ENCODE results near the gene KIF2B. TPM values are rescaled to one million over a fixed set of nuclear protein-coding genes. Genes with fewer than 3 reads are reported as not detected.
"Not testable (repeated sequence)": the region's sequence is repeated elsewhere in the genome, so short reads cannot be mapped to it uniquely, and the experiment has no call there.

The KIF2B gene
- total RNA-seq, 4 donors from 2014 or later, result not detected

GRCh38 chr17:53807286-53807685, 15.4 kb upstream of the KIF2B start:
- Histone ChIP-seq H3K4me3 (no peak overlapping the region), H3K9me3 (no peaks in the 10 kb centered on the region), H3K4me1 (no peaks in the 10 kb centered on the region), H3K36me3 (no peaks in the 10 kb centered on the region), H3K27ac (no peak overlapping the region), H3K27me3 (no peaks in the 10 kb centered on the region)
- TF ChIP-seq CTCF (IDR thresholded peaks at IDR 0.05) (no peak), POLR2A (IDR thresholded peaks at IDR 0.05) (no peak)
- intact Hi-C loops (cut with DNase I; ENCODE audit: low total_unique reads), result no loop called here
- no peak for DNase-seq

- DNase-seq, result no peak
- Histone ChIP-seq H3K9me3 (no peaks in the 10 kb centered on the region), H3K27ac (no peak overlapping the region), H3K4me1 (no peaks in the 10 kb centered on the region), H3K4me3 (no peak overlapping the region), H3K36me3 (no peaks in the 10 kb centered on the region), H3K27me3 (no peaks in the 10 kb centered on the region)
- no peak for TF ChIP-seq POLR2A (IDR thresholded peaks at IDR 0.05)
- TF ChIP-seq CTCF (IDR thresholded peaks at IDR 0.05), result no peak
- intact Hi-C loops (cut with DNase I; ENCODE audit: low total_unique reads), result no loop called here
These were observed 4.5 kb upstream of the KIF2B start for GRCh38 chr17:53818271-53818670.

GRCh38 chr17:53818929-53819328, 3.8 kb upstream of the KIF2B start:
- no peak overlapping the region for H3K4me3 ChIP-seq
- TF ChIP-seq POLR2A (IDR thresholded peaks at IDR 0.05), result no peak
- TF ChIP-seq CTCF (IDR thresholded peaks at IDR 0.05), result no peak
- no peak overlapping the region for H3K27ac ChIP-seq
- no peaks in the 10 kb centered on the region for H3K9me3 ChIP-seq
- no peaks in the 10 kb centered on the region for H3K27me3 ChIP-seq
- H3K36me3 ChIP-seq, result no peaks in the 10 kb centered on the region
- DNase-seq, result no peak
- H3K4me1 ChIP-seq, result no peaks in the 10 kb centered on the region
- intact Hi-C loops (cut with DNase I; ENCODE audit: low total_unique reads), result no loop called here

- H3K27ac ChIP-seq, result no peak overlapping the region
- no peak overlapping the region for H3K4me3 ChIP-seq
- no peak for DNase-seq
- H3K36me3 ChIP-seq, result no peaks in the 10 kb centered on the region
- no peaks in the 10 kb centered on the region for H3K9me3 ChIP-seq
- no peaks in the 10 kb centered on the region for H3K4me1 ChIP-seq
- no peak for TF ChIP-seq POLR2A (IDR thresholded peaks at IDR 0.05)
- TF ChIP-seq CTCF (IDR thresholded peaks at IDR 0.05), result no peak
- no peaks in the 10 kb centered on the region for H3K27me3 ChIP-seq
- intact Hi-C loops (cut with DNase I; ENCODE audit: low total_unique reads), result no loop called here
These were observed 2.8 kb upstream of the KIF2B start for GRCh38 chr17:53819956-53820355.

GRCh38 chr17:53823341-53824050, 769 bp downstream of the KIF2B start:
- H3K36me3 ChIP-seq, result no peaks in the 10 kb centered on the region
- no peak overlapping the region for H3K4me3 ChIP-seq
- no peaks in the 10 kb centered on the region for H3K27me3 ChIP-seq
- H3K4me1 ChIP-seq, result no peaks in the 10 kb centered on the region
- intact Hi-C loops (cut with DNase I; ENCODE audit: low total_unique reads), result no loop called here
- no peak for TF ChIP-seq CTCF (IDR thresholded peaks at IDR 0.05)
- TF ChIP-seq POLR2A (IDR thresholded peaks at IDR 0.05), result no peak
- H3K27ac ChIP-seq, result no peak overlapping the region
- no peaks in the 10 kb centered on the region for H3K9me3 ChIP-seq
- DNase-seq, result no peak

- H3K36me3 ChIP-seq; H3K27ac ChIP-seq; H3K4me1 ChIP-seq; H3K27me3 ChIP-seq; H3K4me3 ChIP-seq; DNase-seq; H3K9me3 ChIP-seq; intact Hi-C loops (cut with DNase I; ENCODE audit: low total_unique reads): not testable (repeated sequence)
These were observed 12.0 kb downstream of the KIF2B start for GRCh38 chr17:53834771-53835170.

Measured in uterus (tissue), 4 donors.